Testis (tissue), 3 donors: ENCODE data around the gene DYNLL1. TPM values are rescaled to one million over a fixed set of nuclear protein-coding genes. Genes with fewer than 3 reads are reported as not detected.

Experiments used
- DNase-seq: peaks from one replicate; pipeline ENCODE4 v3.0.0-alpha.2; 2019
- H3K27ac ChIP-seq, 2 donors: fragments of 200-600 bp; sonication (generic); one replicate each; pipeline ENCODE4 v1.5.1; 2019
- H3K27me3 ChIP-seq: fragments of 200-600 bp; sonication (generic); one replicate; pipeline ENCODE4 v1.5.1; 2019
- H3K36me3 ChIP-seq: fragments of 200-600 bp; sonication (generic); one replicate; pipeline ENCODE4 v1.5.1; 2017; ENCODE audit warnings: low read depth; ENCODE audit errors: missing control alignments
- H3K4me1 ChIP-seq: fragments of 200-600 bp; sonication (generic); one replicate; pipeline ENCODE4 v1.5.1; 2019
- H3K4me3 ChIP-seq, 2 donors: fragments of 200-600 bp; sonication (generic); one replicate each; pipeline ENCODE4 v1.5.1; 2017 to 2019
- H3K9me3 ChIP-seq: fragments of 200-600 bp; sonication (generic); one replicate; pipeline ENCODE4 v1.5.1; 2017
- CTCF ChIP-seq, 3 experiments: fragments of 450-650 bp in 2 of 3; fragments of 200-600 bp in 1 of 3; sonication (generic) in 1 of 3; IDR thresholded peaks; one replicate each; pipeline ENCODE4 v1.5.1; 2016 to 2019; ENCODE audit warnings: antibody characterized with exemption in 3 of 3, mild to moderate bottlenecking in 2 of 3, moderate library complexity in 1 of 3
- POLR2A ChIP-seq: fragments of 450-650 bp; IDR thresholded peaks from one replicate; pipeline ENCODE4 v1.6.1; 2017; ENCODE audit warnings: antibody characterized with exemption, mild to moderate bottlenecking, moderate library complexity
- WGBS, 2 donors: methylation state at CpG; one replicate each; pipeline ENCODE4 v1.1.5; 2018; 5-methylcytosine and 5-hydroxymethylcytosine counted together
- intact Hi-C: fragments of 100-400 bp; cut with DNase I; formaldehyde crosslinking; loops from one replicate; pipeline ENCODE4 v1.15.1; 2023; ENCODE audit warnings: low total_unique reads
- polyA plus RNA-seq: library from polyadenylated mRNA; stranded (reverse); fragments of 350-450 nt; fragmentation: Illumina TruSeq; extraction: RNeasy Lipid Tissue Mini Kit (QIAGEN cat#74804); gene quantifications from one replicate; pipeline ENCODE4 v1.2.3, GENCODE V29; 2014; ENCODE audit warnings: low read depth, low replicate concordance; ENCODE audit not compliant: insufficient read depth
- small RNA-seq, 2 donors: library from RNA; depleted of rRNA; stranded (forward); fragments of <200 nt; gene quantifications; one replicate each; pipeline ENCODE3, GENCODE V24; 2016
- total RNA-seq, 2 donors: library from RNA; depleted of rRNA; stranded (reverse); fragments of >200 nt; gene quantifications; one replicate each; pipeline ENCODE4 v1.2.3, GENCODE V29; 2016

Gene DYNLL1
- total and polyA plus RNA-seq, 3 donors from 2014 or later, result 404 to 725 (median 461) TPM

GRCh38 chr12:120544691-120545090 is 48.8 kb downstream of the DYNLL1 start:
- Histone ChIP-seq H3K36me3 (no peaks in the 10 kb centered on the region), H3K27me3 (no peaks in the 10 kb centered on the region), H3K9me3 (no peaks in the 10 kb centered on the region), H3K4me1 (peaks cover 5% of the 10 kb centered on the region), H3K27ac (no peak overlapping the region), H3K4me3 (no peak overlapping the region)
- no peak for DNase-seq
- TF ChIP-seq CTCF (IDR thresholded peaks at IDR 0.05), result no peak
- intact Hi-C loops, result no loop called here
- WGBS, 2 donors, result 83 to 89% methylated on average over 3 of the region's 3 CpGs

- WGBS, 2 donors, result 76 to 85% methylated on average over 3 of the region's 3 CpGs
- Histone ChIP-seq H3K4me3 (no peak overlapping the region), H3K4me1 (peaks cover 7% of the 10 kb centered on the region), H3K27me3 (no peaks in the 10 kb centered on the region), H3K36me3 (no peaks in the 10 kb centered on the region), H3K27ac (no peak overlapping the region), H3K9me3 (no peaks in the 10 kb centered on the region)
- TF ChIP-seq POLR2A (no peak), CTCF (IDR thresholded peaks at IDR 0.05) (no peak)
- intact Hi-C loops, result no loop called here
- no peak for DNase-seq
These were observed 50.1 kb downstream of the DYNLL1 start for GRCh38 chr12:120546050-120546386.

Small RNA genes lying within 50 kb of the gene (small RNA-seq; reads per million reads assigned to genes)
- 0 reads per million in 2 donors for gene RF00019

Other genes starting within 250 kb of the DYNLL1 start
- gene PXN, start 230.4 kb upstream of the DYNLL1 start, total RNA-seq, result 10 to 100 TPM; 81.8 to 84.9 TPM
- gene PXN, start 230.4 kb upstream of the DYNLL1 start, polyA plus RNA-seq, result 89.6 TPM
- gene RNU4-2, start 204.2 kb upstream of the DYNLL1 start, total RNA-seq, result under 1 TPM; under 0.01 TPM
- not detected for gene RNU4-2, start 204.2 kb upstream of the DYNLL1 start, polyA plus RNA-seq
- gene RNU4-1, start 202.9 kb upstream of the DYNLL1 start, total RNA-seq, result under 1 TPM; under 0.01 TPM
- gene RNU4-1, start 202.9 kb upstream of the DYNLL1 start, polyA plus RNA-seq, result not detected
- gene SIRT4, start 193.8 kb upstream of the DYNLL1 start, total RNA-seq, result 1 to 10 TPM; 3.3 to 5.0 TPM
- gene SIRT4, start 193.8 kb upstream of the DYNLL1 start, polyA plus RNA-seq, result 10.0 TPM
- under 1 TPM in 1 of 2 donors, not detected in 1; 0.94 TPM for gene PLA2G1B, start 168.3 kb upstream of the DYNLL1 start, total RNA-seq
- gene PLA2G1B, start 168.3 kb upstream of the DYNLL1 start, polyA plus RNA-seq, result 3.6 TPM
- gene MSI1, start 126.9 kb upstream of the DYNLL1 start, total RNA-seq, result 10 to 100 TPM in 1 of 2 donors, 1 to 10 TPM in 1; 7.4 to 14.8 TPM
- gene MSI1, start 126.9 kb upstream of the DYNLL1 start, polyA plus RNA-seq, result 25.1 TPM
- gene COX6A1, start 58.0 kb upstream of the DYNLL1 start, total RNA-seq, result 100 to 1,000 TPM; 549 to 563 TPM
- 485 TPM for gene COX6A1, start 58.0 kb upstream of the DYNLL1 start, polyA plus RNA-seq
- 10 to 100 TPM; 13.9 to 15.7 TPM for gene TRIAP1, start 49.7 kb upstream of the DYNLL1 start, total RNA-seq
- gene TRIAP1, start 49.7 kb upstream of the DYNLL1 start, polyA plus RNA-seq, result 20.0 TPM
- gene GATC, start 49.7 kb upstream of the DYNLL1 start, total RNA-seq, result 10 to 100 TPM; 17.5 to 20.9 TPM
- 10.8 TPM for gene GATC, start 49.7 kb upstream of the DYNLL1 start, polyA plus RNA-seq
- gene SRSF9, start 26.4 kb upstream of the DYNLL1 start, total RNA-seq, result 100 to 1,000 TPM; 199 to 238 TPM
- 202 TPM for gene SRSF9, start 26.4 kb upstream of the DYNLL1 start, polyA plus RNA-seq
- gene COQ5, start 33.0 kb downstream of the DYNLL1 start, total RNA-seq, result 10 to 100 TPM; 31.3 to 37.4 TPM
- 51.0 TPM for gene COQ5, start 33.0 kb downstream of the DYNLL1 start, polyA plus RNA-seq
- 100 to 1,000 TPM; 307 to 370 TPM for gene RNF10, start 38.2 kb downstream of the DYNLL1 start, total RNA-seq
- gene RNF10, start 38.2 kb downstream of the DYNLL1 start, polyA plus RNA-seq, result 340 TPM
- 10 to 100 TPM; 36.7 to 37.8 TPM for gene POP5, start 85.3 kb downstream of the DYNLL1 start, total RNA-seq
- gene POP5, start 85.3 kb downstream of the DYNLL1 start, polyA plus RNA-seq, result 28.1 TPM
- gene CABP1, start 144.5 kb downstream of the DYNLL1 start, total RNA-seq, result 1 to 10 TPM; 2.4 to 3.9 TPM
- gene CABP1, start 144.5 kb downstream of the DYNLL1 start, polyA plus RNA-seq, result 1.8 TPM
- 100 to 1,000 TPM in 1 of 2 donors, 10 to 100 TPM in 1; 93.2 to 104 TPM for gene MLEC, start 191.0 kb downstream of the DYNLL1 start, total RNA-seq
- 130 TPM for gene MLEC, start 191.0 kb downstream of the DYNLL1 start, polyA plus RNA-seq
- 10 to 100 TPM; 43.3 to 45.2 TPM for gene UNC119B, start 214.3 kb downstream of the DYNLL1 start, total RNA-seq
- 42.2 TPM for gene UNC119B, start 214.3 kb downstream of the DYNLL1 start, polyA plus RNA-seq
- 10 to 100 TPM; 28.3 to 30.2 TPM for gene ACADS, start 229.7 kb downstream of the DYNLL1 start, total RNA-seq
- gene ACADS, start 229.7 kb downstream of the DYNLL1 start, polyA plus RNA-seq, result 43.9 TPM